8988T (cell line): Measurements from ENCODE around the gene POLD2.

Experiments used
- DNase-seq: peaks from one replicate; pipeline ENCODE4 v3.0.0; 2011

POLD2 gene

DNA sequence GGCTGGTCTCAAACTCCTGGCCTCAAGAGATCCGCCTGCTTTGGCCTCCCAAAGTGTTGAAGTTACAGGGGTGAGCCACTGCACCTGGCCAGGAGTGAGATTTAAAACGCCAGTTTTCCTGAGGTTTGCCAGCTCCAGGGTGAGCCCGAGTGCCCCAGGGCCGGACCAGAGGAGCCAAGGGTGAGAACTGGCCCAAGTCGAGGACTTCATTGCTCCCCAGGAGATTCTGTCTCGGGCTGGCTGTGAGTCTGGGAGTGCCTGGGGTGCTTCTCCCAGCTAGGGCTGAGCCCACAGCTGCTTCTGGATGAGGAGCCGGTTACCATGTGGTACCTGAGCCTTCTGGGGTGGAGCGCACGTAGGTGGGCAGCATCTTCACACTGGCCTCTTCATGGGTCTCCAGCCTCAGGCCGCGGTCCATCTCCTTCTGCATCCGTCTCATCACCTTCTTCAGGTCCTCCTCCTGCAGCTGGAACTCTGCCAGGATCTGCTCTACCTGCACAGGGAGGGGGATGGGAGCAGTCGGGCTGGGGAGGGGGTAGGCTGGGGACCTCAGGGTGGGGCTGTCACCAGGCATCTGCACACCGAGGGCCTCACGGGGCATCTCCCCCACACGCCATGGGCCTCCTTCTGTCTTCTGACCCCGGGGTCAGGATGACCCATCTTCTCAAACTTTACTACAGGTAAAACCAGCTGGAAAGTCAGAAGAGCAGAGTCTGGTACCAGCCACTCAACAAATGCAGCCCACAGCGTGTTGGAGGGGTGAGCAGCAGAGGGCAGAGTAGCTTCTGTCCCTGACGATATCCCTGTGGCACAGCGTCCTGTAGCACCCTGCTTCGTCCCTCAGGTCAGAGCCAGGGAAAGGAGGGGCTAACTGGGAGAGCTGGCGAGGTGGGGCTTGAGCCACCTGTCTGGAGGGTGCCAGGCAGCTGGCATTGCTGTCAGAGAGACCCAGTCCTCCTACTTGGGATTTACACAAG lies 29.9 kb upstream of the POLD2 start:
- DNase-seq: no peak

DNA sequence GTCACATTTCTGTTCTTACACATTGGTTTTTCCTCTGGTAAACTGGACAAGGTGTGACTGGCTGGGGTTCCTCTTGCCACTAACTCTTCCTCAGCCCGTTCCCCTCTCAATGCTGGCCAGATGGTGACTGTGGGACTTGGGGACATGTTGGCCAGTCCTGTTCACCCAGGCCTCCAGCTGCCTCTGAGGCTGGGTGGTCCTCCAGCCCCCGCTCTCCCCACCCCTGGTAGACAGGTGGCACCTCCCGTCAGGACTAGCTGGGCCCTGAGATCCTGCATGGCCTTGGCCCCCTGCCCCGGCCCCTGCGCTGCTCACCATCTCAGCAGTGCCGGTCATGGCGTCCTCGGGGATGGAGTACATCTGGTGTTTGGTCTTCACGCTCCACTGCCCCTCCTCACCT lies 28.6 kb upstream of the POLD2 start:
- DNase-seq: no peak

DNA sequence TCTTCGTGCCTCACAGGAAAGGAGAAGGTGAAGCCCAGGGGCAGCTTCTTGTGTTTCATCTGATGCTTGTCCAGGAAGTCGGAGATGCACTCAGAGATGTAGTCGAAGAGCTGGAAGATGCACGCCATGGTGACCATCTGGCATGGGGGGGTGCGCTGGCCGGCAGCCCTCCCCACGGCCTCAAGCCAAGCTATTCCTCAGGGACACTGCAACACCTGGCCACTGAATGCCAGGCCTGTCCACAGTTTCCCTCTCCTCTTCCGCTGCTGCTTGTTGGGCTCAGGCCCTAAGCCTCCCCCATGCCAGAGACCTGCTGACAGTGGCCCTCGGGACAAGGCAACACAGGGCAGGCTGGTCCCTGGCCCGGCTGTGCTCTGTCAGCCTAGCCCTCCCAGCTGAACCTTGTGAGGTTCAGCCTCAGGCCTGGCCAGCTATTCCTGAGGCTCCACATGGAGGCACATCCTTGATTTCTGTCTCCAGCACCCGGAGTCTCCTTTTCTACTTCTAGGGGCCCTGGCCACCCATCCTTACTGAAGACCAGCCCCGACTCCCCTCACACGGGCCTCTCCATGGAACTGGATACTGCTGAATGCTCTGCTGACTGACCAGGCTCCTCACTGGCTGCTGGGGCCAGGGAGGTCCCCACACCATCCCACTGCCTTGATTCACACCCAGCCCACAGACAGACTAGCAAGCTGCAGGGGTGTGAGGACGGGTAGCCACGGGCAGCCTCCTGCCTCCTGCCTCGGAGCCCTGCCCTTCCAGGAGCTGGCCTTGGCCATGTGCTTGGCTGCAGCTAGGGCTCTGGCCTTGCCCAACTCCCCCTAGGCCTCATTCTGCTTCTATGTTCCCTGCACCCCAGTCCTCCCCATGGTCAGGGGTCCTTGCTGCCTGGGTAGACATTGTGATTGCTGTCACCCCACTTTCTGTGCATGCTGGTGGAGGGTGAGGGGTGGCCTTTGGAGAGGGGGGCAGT lies 27.9 kb upstream of the POLD2 start:
- no peak for DNase-seq

DNA sequence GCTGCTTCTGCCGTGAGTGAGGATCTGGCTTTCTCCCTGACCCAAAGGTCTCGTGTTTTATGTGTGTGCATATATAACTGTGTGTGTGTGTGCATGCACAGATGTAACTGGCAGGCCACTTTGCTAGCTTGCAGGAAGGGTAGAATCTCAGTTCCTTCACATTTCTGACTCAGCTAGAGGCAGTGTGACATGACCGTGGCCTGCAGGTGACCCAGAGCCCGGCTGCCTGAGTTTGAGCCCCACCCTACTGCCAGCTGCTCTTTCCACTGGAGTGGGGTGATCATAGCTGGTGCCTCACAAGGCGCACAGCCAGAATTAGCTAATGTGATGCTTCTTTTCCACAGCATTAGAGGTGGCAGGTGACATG lies 27.1 kb upstream of the POLD2 start:
- DNase-seq: no peak

DNA sequence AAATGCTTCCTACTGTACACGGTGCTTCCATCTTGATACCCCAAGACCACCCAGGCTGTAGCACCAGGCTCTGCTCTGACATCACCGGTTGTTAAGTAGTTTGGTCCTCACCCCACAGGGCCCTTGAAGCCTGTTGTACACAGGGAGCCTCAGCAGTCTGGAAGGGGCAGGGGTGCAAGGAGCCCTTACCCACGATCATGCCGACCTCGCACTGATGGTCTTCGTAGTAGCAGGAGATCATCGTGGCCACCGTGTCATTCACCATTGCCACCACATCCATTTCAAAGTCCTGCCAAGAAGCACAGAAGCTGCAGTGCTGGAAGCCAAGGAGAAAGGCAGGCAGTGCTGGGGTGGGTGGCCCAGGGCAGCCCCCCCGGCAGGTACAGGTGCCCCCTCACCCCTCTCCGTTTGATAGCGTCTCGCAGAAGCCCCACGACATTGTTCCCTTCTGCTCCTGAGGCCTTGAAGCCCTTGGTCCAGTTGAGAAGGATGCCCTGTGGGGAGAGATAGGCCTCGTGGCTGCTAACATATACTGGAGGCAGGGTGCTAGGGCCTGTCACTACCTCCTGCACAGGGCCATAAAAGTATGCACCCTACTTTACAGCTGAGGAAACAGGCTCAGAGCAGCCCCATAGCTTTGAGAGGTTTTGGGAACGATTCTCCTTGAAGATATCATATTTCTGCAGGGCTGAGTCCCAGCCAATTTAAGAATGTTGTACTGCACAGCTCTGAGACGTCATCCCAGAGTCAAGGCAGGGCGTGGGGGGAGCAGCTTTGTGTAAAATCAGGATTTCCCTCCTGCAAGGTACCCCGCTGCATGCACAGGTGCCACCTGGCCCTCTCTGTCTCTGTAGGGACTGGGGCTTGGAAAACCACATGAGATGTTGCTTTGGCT lies 26.5 kb upstream of the POLD2 start:
- DNase-seq: no peak

DNA sequence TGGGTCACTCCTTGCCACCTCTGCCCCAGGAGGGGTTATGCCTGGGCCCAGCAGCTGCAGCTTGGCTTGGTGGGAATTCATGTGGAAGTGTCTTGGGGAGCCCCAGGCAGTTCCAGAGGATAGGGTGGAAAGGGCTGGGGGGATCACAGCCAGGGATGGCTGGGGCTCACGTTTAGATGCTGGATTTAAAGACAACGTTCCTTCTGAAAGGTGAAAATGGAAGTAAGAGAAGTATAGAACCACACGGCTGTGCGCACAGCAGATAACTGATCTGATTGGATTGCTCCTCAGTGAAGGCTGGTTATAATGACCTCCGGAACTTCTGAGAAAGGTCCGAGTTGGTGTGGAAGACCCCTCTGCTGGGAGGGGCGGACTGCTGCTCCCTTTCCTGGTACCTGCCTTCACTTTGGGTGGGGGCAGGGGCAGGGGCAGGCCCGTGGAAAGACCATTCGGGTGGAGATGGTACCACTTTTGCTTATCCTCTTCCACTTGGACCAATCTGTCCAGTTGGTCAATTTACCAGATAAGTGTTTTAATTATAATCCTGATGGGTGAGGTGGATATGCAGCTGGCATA lies 25.7 kb upstream of the POLD2 start:
- no peak for DNase-seq

DNA sequence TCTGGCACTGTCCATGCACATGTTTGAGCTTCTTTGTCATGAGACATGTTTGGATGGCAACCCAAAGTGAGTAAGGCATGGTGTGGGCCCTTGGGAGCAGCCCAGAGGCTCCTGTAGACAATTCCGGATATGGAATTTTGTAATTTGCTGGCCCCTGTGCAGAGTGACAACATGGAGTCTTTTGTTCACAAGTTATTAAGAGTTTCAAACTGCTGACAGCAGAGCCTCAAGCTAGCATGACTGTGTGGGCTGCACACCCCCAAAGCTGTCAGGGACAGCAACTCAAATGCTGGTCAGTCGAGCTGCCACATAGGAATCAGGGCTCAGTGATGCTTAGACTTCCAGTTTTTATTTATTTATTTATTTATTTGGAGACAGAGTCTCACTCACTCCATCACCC lies 24.8 kb upstream of the POLD2 start:
- no peak for DNase-seq

DNA sequence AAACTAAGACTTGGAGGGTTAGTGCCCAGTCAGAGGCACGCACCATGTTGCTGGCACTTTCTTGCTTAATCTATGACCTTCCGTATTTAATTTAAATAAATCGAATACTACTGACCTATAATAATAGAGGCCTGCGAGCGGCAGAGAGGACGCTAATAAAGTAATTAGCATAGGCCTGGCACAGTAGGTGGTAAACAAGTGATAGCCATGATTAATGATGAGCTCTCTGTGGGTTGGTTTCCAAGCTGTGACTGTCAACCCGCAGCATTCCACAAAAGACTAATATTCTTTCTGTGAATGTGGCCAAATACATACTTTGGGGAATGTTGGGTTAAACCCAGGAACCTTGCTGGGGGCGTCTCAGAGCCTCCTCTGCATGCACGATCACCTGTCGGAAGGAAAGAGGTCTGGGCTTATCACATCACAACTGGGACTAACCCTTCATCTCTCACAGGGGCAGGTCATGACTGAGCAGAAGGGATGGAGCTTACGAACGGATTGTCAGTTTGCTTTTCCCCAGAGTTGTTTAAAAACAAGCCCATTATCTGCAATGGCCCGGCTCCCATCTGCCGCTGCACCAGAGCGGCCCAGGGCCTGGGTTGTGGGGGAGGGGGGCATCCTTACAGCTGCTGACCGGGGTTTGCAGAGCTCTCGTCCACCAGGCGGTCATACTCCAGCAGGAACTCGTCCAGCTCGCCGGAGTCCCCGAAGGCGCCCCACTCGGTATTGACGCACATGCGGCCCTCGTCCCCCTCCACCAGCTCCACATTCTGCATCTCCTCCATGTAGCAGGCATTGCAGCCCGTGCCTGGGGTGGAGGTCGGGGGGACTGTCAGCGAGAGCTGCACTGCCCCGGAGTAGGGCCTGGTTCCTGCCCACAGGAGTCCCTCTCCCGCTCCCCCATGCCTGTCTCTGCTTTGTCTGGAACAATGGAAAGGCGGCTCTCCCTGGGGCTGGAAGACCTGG lies 24.0 kb upstream of the POLD2 start:
- no peak for DNase-seq

DNA sequence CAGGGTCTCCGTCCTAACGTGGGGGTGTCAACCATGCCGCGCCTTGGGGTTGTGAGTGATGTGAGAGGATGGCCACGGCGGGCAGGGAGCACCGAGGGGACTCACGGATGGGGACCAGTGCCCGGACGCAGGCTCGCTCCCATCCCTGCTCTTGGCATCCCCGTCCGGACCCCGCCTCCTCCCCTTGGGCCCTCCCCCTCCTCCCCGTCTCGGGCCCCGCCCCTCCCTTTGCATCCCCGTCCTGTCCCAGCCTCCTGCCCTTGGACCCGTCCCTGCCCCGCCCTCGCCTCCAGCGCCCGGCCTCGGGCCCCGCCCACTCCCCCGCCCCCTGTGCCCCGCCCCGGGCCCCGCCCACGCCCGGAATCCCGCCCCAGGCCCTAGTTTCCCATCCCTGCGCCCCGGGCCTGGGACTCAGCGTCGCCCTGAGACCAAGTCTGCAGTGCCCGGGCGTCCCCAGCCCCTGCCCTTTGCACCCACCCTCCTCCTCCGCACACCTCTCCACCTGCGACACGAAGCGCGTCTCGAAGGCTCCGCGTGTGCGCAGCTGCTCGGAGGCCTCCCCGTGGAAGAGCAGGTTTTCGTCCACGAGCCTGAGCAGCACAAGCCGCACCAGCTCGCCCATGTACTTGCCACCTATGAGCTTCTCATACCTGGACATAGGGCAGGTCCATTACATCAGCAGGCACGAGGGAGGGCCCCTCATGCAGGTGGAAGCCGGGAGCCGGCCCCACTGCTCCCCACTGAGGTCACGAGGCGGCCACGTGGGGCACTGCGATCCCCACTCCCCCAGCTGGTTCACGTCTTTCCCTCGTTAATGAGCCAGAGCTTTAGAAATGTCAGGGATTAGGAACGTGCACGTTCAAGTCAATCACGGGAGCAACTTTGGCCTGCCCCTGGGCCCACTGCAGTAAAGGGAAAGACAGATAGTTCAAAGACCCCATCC lies 22.9 kb upstream of the POLD2 start:
- peak; percentile 77 for DNase-seq

DNA sequence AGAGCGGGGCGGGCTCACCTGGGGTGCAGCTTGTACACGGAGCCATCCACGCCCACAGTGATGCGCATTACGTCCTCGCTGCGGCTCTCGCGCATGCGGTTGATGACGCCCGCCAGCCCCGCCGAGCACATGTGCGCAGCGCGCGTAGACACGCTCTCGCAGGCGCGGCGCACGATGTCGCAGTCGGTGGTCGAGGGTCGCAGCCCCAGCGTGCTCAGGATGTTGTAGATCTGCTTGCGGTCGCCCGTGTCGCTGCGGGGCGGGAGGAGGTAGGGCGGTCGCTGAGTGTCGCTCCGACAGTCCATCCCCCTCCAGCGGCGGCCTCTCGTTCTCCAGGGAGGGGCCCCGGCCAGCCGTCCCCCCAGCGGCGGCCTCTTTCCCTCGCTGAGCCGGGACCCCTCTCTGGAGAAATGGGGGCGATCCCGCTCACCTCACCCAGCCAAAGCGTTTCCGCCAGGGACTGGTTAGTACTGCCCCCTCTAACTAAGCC lies 22.2 kb upstream of the POLD2 start:
- DNase-seq: no peak

DNA sequence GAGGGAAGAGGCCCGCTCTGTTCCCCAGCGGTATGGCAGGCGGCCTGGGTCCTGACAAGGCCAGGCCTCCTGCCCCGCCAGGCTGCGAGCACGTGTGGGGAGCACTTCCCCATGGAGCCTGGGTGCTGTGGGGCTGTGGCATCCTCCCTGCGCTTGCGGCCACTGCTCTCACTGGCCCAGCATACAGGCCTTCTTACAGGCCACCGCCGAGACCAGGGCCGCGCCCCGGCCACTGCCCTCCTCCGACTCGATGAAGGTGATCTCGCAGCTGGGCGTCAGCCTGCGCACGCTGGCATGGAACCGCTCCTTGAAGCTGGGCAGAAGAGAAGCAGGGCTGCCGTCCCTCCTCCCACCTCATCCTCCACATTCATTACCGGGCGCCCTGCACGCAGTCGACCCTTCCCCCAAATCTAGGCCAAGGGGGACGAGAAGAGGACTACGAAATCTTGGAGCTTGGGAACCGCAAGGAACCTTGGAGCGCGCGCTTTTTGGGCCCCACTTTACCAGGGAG lies 21.7 kb upstream of the POLD2 start:
- DNase-seq: no peak

DNA sequence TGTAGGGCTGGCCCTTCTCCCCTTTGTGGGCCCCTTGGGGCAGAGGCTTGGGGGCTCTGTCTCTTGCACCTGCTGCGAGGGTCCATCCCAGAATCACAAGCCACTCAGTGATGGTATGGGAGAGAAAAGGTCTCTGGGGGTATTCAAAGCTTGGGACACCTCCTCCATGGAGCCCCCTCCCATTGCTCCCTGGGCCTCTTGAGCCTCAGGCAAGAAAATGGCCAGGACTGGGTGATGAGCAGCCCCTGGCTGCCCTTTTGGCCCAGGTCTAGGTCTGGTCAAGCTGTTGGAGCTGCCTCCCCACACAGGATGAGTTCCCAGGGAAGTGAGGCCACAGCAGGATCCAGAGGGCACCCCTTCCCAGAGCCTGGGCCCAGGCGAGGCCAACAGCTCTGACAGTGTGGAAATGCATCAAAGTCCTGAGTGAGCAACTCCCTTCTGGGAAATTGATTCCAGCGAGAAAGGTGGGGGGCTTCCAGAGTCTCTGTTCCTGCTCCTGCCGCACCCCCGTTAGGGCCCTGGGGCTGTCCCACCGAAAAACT lies 21.1 kb upstream of the POLD2 start:
- no peak for DNase-seq

DNA sequence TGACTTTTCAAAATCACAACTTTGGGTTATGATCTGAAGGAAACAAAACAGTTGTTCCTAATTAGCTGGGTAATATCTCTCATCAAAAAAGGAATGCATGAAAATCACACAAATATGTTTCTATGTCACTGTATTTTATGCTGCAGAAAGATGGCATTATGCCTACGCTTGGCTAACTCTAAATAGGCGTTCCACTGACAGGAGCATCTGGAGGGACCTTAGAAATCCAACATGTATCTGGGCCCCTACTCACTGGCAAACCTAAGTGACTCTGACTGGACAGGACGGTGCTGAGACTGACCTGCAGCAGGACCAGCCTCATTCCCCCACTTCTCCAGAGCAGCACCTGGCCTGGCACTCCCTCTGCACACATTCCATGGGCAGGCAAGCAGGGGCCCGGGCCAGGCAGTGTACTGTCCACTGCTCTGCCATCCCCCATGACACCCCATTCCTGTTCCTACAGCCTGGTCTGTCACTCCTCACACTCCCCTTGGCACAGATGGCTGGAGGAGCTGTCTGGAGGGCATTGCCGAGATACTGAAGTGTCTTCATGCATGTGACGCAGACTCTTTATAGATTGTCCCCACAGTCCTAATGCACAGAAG lies 20.4 kb upstream of the POLD2 start:
- no peak for DNase-seq

DNA sequence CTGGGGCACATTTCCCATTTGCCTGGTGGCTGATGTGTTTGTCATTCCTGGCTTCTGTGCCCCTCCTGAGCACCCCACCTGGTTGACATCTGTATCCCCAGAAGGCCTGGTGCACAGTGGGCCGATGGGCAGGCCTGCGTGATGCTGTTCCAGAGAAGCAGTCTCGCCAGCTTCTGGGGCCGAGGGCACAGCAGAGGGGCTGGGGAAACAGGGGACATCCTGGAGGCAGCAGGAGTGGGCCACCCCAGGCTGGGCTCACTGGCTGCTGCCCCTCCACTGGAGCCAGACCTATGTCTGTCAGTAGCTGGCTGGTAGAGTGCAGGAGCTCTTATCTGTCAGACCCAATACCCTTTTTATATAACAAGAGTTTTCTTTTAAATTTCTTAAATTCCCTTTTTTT lies 18.7 kb upstream of the POLD2 start:
- no peak for DNase-seq

DNA sequence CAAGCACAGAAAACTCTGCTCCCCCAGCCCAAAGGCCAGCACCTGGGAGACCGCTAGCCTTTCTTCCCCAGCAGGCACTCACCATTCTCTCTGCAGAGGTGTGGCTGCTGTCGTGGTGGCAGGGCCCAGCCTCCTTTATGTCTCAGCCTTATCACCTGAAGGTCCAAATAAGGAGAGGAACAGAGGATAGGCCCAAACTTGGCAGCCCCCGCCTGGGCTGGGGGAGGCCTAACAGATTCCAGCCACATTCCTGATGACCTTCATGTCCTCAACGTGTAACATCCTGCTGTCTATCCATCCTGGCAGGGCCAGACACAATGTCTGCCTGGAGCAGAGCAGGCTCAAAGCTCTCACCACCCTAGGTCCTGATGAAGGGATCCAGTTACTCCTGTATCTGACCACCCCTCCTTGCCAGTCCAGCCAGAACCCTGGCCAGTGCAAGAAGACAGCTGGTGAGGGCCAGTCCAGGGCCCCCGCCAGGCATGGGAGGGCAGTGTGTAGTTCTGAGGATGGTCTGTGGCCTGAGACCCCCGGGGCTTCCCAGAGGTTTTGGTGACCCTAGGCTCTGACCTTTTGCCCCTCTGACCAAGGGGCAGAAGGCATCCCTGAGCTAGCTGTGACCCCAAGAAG lies 18.0 kb upstream of the POLD2 start, which contains the start of gene MYL7:
Gene MYL7 (minus strand): TSS at position 112 of the 630 bp plus-strand sequence. CDS start 27 bp downstream, at position 85.
- no peak for DNase-seq

DNA sequence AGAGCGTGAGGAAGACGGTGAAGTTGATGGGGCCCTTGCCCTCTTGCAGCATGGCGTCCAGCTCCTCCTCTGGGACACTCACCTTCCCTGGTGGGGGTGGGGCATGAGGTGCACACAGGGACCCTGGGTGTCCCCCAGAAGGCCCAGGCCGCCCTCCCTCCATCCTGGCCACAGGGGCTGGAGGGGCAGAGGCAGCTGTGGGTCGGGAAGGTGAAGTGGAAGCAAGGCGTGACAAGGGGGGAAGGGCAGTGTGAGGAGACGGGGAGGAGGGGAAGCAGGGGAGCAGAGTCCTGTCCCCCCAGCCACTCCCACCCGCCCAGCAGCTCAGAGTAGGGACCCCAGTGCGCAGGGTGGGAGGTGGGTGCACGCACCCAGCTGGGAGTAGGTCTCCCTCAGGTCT lies 17.0 kb upstream of the POLD2 start:
- no peak for DNase-seq

DNA sequence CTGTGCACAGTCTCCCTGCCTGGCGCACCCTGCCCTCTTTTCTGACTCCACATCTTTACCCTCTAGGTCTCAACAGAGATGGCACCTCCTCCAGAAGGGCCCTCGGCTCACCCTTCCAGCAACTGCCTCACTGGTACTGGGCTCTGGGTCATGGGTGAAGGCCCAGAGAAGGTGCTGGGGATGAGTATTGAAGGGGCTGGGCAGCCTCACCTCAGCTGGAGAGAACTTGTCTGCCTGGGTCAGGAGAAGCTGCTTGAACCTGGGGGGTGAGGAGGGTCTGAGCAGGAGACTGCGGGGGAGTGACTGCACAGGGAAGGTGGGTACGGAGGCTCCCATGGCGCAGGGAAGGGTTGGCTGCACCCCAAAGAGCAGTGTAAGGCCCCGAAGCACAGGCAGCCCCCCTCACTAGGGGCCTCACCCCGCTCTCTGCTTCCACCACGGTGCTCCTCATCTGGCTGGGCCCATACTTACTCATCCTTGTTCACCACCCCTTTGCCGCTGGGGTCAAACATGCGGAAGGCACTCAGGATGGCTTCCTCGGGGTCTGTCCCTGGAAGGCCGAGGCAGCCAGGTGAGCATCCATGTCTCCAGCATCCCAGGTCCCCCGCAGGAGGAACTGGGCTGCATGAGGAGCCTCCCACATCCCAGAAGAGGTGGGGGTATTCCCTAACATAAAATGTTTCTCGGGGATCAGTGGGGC lies 16.1 kb upstream of the POLD2 start:
- no peak for DNase-seq
